Measurements from ENCODE around the gene NEK7. TPM values are rescaled to one million over a fixed set of nuclear protein-coding genes. Genes with fewer than 3 reads are reported as not detected.

The NEK7 gene
- polyA plus RNA-seq, 1 donor (not counting 4 experiments of a cell fraction or from before 2014, with no cell fraction given) = 56.8 TPM

- no peak for FAIRE-seq
- Histone ChIP-seq H4K20me1 (ENCODE audit: control insufficient read depth, extremely low read depth, insufficient read depth, low read length) (no peaks in the 10 kb centered on the region), H3K9me3 (ENCODE audit: control insufficient read depth, low read depth, low read length) (no peaks in the 10 kb centered on the region), H3K27ac (ENCODE audit: control insufficient read depth, insufficient read depth, low read length) (no peak overlapping the region), H2AFZ (ENCODE audit: control insufficient read depth, low read length) (no peak overlapping the region), H3K36me3 (ENCODE audit: control insufficient read depth in 2 of 2, extremely low read depth in 1 of 2, insufficient read depth in 2 of 2, low read length in 2 of 2) (peaks cover 2 to 4% of the 10 kb centered on the region in 2 experiments), H3K27me3 (ENCODE audit: control insufficient read depth, extremely low read depth, insufficient read depth, low read length) (no peaks in the 10 kb centered on the region), H3K4me2 (ENCODE audit: control insufficient read depth, extremely low read depth, insufficient read depth, low read depth, low read length) (no peak overlapping the region), H3K79me2 (ENCODE audit: control insufficient read depth, insufficient read depth, low read length) (no peaks in the 10 kb centered on the region), H3K9ac (ENCODE audit: control insufficient read depth, extremely low read depth, insufficient read depth, low read length) (no peak overlapping the region), H3K4me1 (ENCODE audit: control insufficient read depth, extremely low read depth, insufficient read depth, low read length) (no peaks in the 10 kb centered on the region), H3K4me3 (ENCODE audit: control insufficient read depth in 2 of 3, extremely low read depth in 1 of 3, insufficient read depth in 2 of 3, low read depth in 1 of 3, low read length in 3 of 3) (no peak overlapping the region), H3K9me1 (ENCODE audit: control insufficient read depth, extremely low read depth, insufficient read depth, low read length) (no peaks in the 10 kb centered on the region)
- dilution Hi-C loops (cut with MboI; ENCODE audit: extremely low pct_ligation_motif_present, low sequenced_read_pairs) = no loop called here
- no peak for DNase-seq (ENCODE audit: low read depth, low spot score)
- TF ChIP-seq EZH2 (IDR thresholded peaks at IDR 0.05; ENCODE audit: low read length) (no peak), CTCF (optimal IDR thresholded peaks at IDR 0.05 in 1 of 3, IDR thresholded peaks at IDR 0.05 in 1 of 3, conservative IDR thresholded peaks at IDR 0.05 in 1 of 3; ENCODE audit: extremely low read depth in 1 of 3, insufficient read depth in 2 of 3, low read length in 3 of 3) (no peak)
These were observed 131.1 kb downstream of the NEK7 start for GRCh38 chr1:198287916-198288315.

GRCh38 chr1:198290089-198290683 lies 133.4 kb downstream of the NEK7 start:
- TF ChIP-seq CTCF (optimal IDR thresholded peaks at IDR 0.05 in 1 of 3, IDR thresholded peaks at IDR 0.05 in 1 of 3, conservative IDR thresholded peaks at IDR 0.05 in 1 of 3; ENCODE audit: extremely low read depth in 1 of 3, insufficient read depth in 2 of 3, low read length in 3 of 3) (no peak), EZH2 (IDR thresholded peaks at IDR 0.05; ENCODE audit: low read length) (no peak)
- dilution Hi-C loops (cut with MboI; ENCODE audit: extremely low pct_ligation_motif_present, low sequenced_read_pairs) = no loop called here
- DNase-seq (ENCODE audit: low read depth, low spot score) (no peak), FAIRE-seq (no peak)
- no peaks in the 10 kb centered on the region for H3K9me3 ChIP-seq (ENCODE audit: control insufficient read depth, low read depth, low read length)
- no peaks in the 10 kb centered on the region for H3K79me2 ChIP-seq (ENCODE audit: control insufficient read depth, insufficient read depth, low read length)
- no peak overlapping the region for H3K4me2 ChIP-seq (ENCODE audit: control insufficient read depth, extremely low read depth, insufficient read depth, low read depth, low read length)
- H3K4me3 ChIP-seq (ENCODE audit: control insufficient read depth in 2 of 3, extremely low read depth in 1 of 3, insufficient read depth in 2 of 3, low read depth in 1 of 3, low read length in 3 of 3) = no peak overlapping the region
- H4K20me1 ChIP-seq (ENCODE audit: control insufficient read depth, extremely low read depth, insufficient read depth, low read length) = no peaks in the 10 kb centered on the region
- peaks cover 2 to 4% of the 10 kb centered on the region in 2 experiments for H3K36me3 ChIP-seq (ENCODE audit: control insufficient read depth in 2 of 2, extremely low read depth in 1 of 2, insufficient read depth in 2 of 2, low read length in 2 of 2)
- H3K27me3 ChIP-seq (ENCODE audit: control insufficient read depth, extremely low read depth, insufficient read depth, low read length) = no peaks in the 10 kb centered on the region
- no peak overlapping the region for H3K9ac ChIP-seq (ENCODE audit: control insufficient read depth, extremely low read depth, insufficient read depth, low read length)
- no peaks in the 10 kb centered on the region for H3K9me1 ChIP-seq (ENCODE audit: control insufficient read depth, extremely low read depth, insufficient read depth, low read length)
- H3K4me1 ChIP-seq (ENCODE audit: control insufficient read depth, extremely low read depth, insufficient read depth, low read length) = no peaks in the 10 kb centered on the region
- H2AFZ ChIP-seq (ENCODE audit: control insufficient read depth, low read length) = no peak overlapping the region
- H3K27ac ChIP-seq (ENCODE audit: control insufficient read depth, insufficient read depth, low read length) = no peak overlapping the region

All from keratinocyte (primary cell).